ENCODE data around the gene DUSP8.

GRCh38 chr11:1598816-1599215 lies 26.7 kb upstream of the DUSP8 start:
- TF ChIP-seq POLR2A (IDR thresholded peaks at IDR 0.05; ENCODE audit: low read depth, low read length) (no peak), POLR2AphosphoS5 (IDR thresholded peaks at IDR 0.05; ENCODE audit: low read depth, low read length) (no peak), TAF1 (IDR thresholded peaks at IDR 0.05; ENCODE audit: borderline replicate concordance, low read depth, low read length) (no peak)

All from GM12892 (cell line).